MCF 10A (cell line): ENCODE results near the gene PIEZO2. TPM values are rescaled to one million over a fixed set of nuclear protein-coding genes. Genes with fewer than 3 reads are reported as not detected.

Source experiments
- BruUV-seq: library from RNA; stranded (reverse); fragments of 400-500 nt; replicated peaks from 2 replicates; lab custom pipeline; 2021; lab: Mats Ljungman, UMichigan
- CTCF ChIA-PET: fragments of 300-600 bp; sonication (Branson Sonifier 250); formaldehyde crosslinking; extraction: SDS; loops from one replicate; lab custom pipeline; 2021; ENCODE audit warnings: antibody characterized with exemption, inconsistent platforms; lab: Yijun Ruan, JAX
- POLR2A ChIA-PET: fragments of 300-600, 350-650 bp; sonication (Branson Sonifier 250); formaldehyde crosslinking; extraction: SDS; loops from one replicate; lab custom pipeline; 2020; ENCODE audit warnings: antibody characterized with exemption, inconsistent platforms; lab: Yijun Ruan, JAX
- DNase-seq: peaks from one replicate; pipeline ENCODE4 v3.0.0-alpha.2; 2018; ENCODE audit not compliant: unreplicated experiment
- H3K27ac Mint-ChIP-seq: one replicate; pipeline ENCODE4 v1.8.0; 2022; ENCODE audit warnings: mild to moderate bottlenecking, low read depth, mixed read lengths; ENCODE audit not compliant: unreplicated experiment
- H3K27me3 Mint-ChIP-seq: one replicate; pipeline ENCODE4 v1.8.0; 2022; ENCODE audit warnings: mixed read lengths; ENCODE audit not compliant: insufficient read depth, unreplicated experiment
- H3K36me3 Mint-ChIP-seq: one replicate; pipeline ENCODE4 v1.8.0; 2022; ENCODE audit warnings: mild to moderate bottlenecking, moderate library complexity, mixed read lengths; ENCODE audit not compliant: insufficient read depth, unreplicated experiment
- H3K4me1 Mint-ChIP-seq: one replicate; pipeline ENCODE4 v1.8.0; 2022; ENCODE audit warnings: mixed read lengths; ENCODE audit not compliant: insufficient read depth, unreplicated experiment
- H3K4me3 Mint-ChIP-seq: one replicate; pipeline ENCODE4 v1.8.0; 2022; ENCODE audit warnings: mild to moderate bottlenecking, moderate library complexity, mixed read lengths; ENCODE audit not compliant: unreplicated experiment
- H3K9me3 Mint-ChIP-seq: one replicate; pipeline ENCODE4 v1.8.0; 2022; ENCODE audit warnings: mixed read lengths; ENCODE audit not compliant: unreplicated experiment
- CTCF ChIP-seq: fragments of 200-600 bp; IDR thresholded peaks from one replicate; pipeline ENCODE4 v1.8.0; 2022; ENCODE audit warnings: antibody characterized with exemption, mild to moderate bottlenecking; ENCODE audit not compliant: unreplicated experiment
- intact Hi-C: fragments of 100-400 bp; cut with micrococcal nuclease; formaldehyde crosslinking; loops from 2 replicates; pipeline ENCODE4 v1.14.1; 2022
- total RNA-seq: library from RNA; stranded (reverse); gene quantifications from 2 replicates; pipeline ENCODE4 v1.2.3, GENCODE V29; 2022

The PIEZO2 gene
- total RNA-seq, 1 experiment from 2014 or later, result 0.49 TPM

DNA sequence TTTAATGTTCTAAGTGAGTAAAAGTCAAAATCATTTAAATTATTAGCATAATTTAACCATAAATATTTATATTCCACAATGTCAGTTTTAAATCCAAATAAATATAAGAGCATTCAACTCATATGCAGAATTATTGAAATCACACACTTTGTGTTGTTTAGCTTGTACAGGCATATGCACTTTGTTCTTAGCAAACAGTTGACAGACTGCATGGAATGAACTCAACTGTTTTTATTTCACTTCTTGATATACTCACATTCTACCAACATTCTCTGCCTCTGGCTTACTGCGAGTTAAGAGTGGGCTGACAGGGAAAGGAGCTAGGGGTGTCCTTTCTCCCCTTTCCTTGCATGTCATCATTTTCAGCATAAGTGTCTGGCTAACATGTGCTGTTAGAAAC, 7.6 kb upstream of the PIEZO2 start:
- H3K36me3 Mint-ChIP-seq, result no peaks in the 10 kb centered on the region
- CTCF ChIA-PET, result interaction anchor here (0.6 to 3.9 kb wide), 5 partner anchors 9 to 308 kb away, joined by 3 to 16 read pairs (median 3); no protein-coding TSS in a partner anchor
- no peak for DNase-seq
- no TSS peak for BruUV-seq
- H3K27ac Mint-ChIP-seq, result no peak overlapping the region
- H3K9me3 Mint-ChIP-seq, result no peaks in the 10 kb centered on the region
- no peak for TF ChIP-seq CTCF
- H3K27me3 Mint-ChIP-seq, result peaks cover 21% of the 10 kb centered on the region
- POLR2A ChIA-PET, result no interaction called here
- H3K4me1 Mint-ChIP-seq, result no peaks in the 10 kb centered on the region
- H3K4me3 Mint-ChIP-seq, result no peak overlapping the region
- intact Hi-C loops, result loop anchor here (10.0 kb wide), 1 partner anchor 492 kb away; no protein-coding TSS in a partner anchor

DNA sequence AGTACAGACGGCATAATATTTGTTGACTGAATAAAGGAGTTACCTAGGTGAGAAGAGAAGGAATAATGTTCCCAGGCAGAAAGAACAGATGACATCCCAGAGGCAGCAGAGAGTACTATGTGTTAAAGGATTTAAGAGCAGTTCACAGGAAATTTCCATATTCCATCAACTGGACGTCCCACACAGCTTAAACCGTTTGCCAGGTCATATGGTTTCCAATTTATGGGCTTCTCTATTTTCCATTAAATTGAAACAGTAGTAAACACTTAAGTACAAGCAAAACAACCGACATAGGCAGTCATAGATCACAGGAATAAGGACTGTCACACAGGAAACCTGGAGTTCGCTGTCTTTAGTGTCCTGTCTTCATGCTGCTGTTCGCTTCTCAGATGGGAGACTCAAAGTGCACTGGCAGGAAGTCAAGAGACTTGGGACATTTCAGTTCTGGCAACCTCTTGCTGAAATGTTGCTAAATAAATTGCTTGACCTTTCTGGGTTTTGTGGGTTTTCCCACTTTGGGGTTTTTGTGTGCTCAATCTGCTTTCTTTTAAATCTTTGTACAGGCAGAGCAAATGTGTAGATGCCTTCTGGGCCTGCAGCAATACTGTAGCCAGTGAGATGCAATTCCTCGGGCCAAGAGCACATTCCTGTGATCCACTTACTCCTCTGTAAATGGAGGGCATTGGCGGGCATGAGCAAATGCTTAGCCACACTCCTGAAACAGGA, 5.8 kb upstream of the PIEZO2 start:
- BruUV-seq, result no TSS peak
- CTCF ChIA-PET, result interaction anchor here (0.7 to 3.7 kb wide), 26 partner anchors 8 to 632 kb away, joined by 3 to 48 read pairs (median 5); no protein-coding TSS in a partner anchor
- intact Hi-C loops, result loop anchor here (2.0 to 10.0 kb wide), 2 partner anchors 490 to 1184 kb away; no protein-coding TSS in a partner anchor

GRCh38 chr18:11154368-11154989, 5.1 kb upstream of the PIEZO2 start:
- BruUV-seq, result no TSS peak
- Mint-ChIP-seq H3K4me1 (no peaks in the 10 kb centered on the region), H3K27ac (no peak overlapping the region), H3K27me3 (peaks cover 39% of the 10 kb centered on the region), H3K36me3 (no peaks in the 10 kb centered on the region), H3K9me3 (no peaks in the 10 kb centered on the region), H3K4me3 (no peak overlapping the region)
- TF ChIP-seq CTCF, result peak; percentile 59
- POLR2A ChIA-PET, result interaction anchor here (0.7 to 1.5 kb wide), 5 partner anchors 65 to 358 kb away, joined by 3 to 6 read pairs (median 4); no protein-coding TSS in a partner anchor
- peak; percentile 37 for DNase-seq
- intact Hi-C loops, result loop anchor here (1.0 to 10.0 kb wide), 6 partner anchors 114 to 1184 kb away; no protein-coding TSS in a partner anchor
- CTCF ChIA-PET, result interaction anchor here (0.6 to 3.7 kb wide), 48 partner anchors 9 to 1347 kb away, joined by 3 to 48 read pairs (median 4); no protein-coding TSS in a partner anchor

More for the DNA sequence above, 5.8 kb upstream of the PIEZO2 start:
- Mint-ChIP-seq H3K4me1 (no peaks in the 10 kb centered on the region), H3K9me3 (no peaks in the 10 kb centered on the region), H3K4me3 (no peak overlapping the region), H3K27ac (no peak overlapping the region), H3K27me3 (peaks cover 39% of the 10 kb centered on the region), H3K36me3 (no peaks in the 10 kb centered on the region)
- POLR2A ChIA-PET, result interaction anchor here (0.6 to 1.5 kb wide), 2 partner anchors 305 to 327 kb away, joined by 3 to 6 read pairs; no protein-coding TSS in a partner anchor
- TF ChIP-seq CTCF, result no peak
- no peak for DNase-seq

- CTCF ChIA-PET, result interaction anchor here (0.6 to 3.7 kb wide), 6 partner anchors 104 to 615 kb away, joined by 3 to 48 read pairs (median 8); no protein-coding TSS in a partner anchor
- Mint-ChIP-seq H3K4me1 (no peaks in the 10 kb centered on the region), H3K9me3 (no peaks in the 10 kb centered on the region), H3K4me3 (no peak overlapping the region), H3K36me3 (no peaks in the 10 kb centered on the region), H3K27ac (no peak overlapping the region), H3K27me3 (peaks cover 35% of the 10 kb centered on the region)
- intact Hi-C loops, result loop anchor here (10.0 kb wide), 1 partner anchor 488 kb away; no protein-coding TSS in a partner anchor
- DNase-seq, result no peak
- no TSS peak for BruUV-seq
- POLR2A ChIA-PET, result no interaction called here
- no peak for TF ChIP-seq CTCF
Observed at GRCh38 chr18:11153097-11153496, 3.7 kb upstream of the PIEZO2 start.
